Measurements from ENCODE around the gene PLAU. TPM values are rescaled to one million over a fixed set of nuclear protein-coding genes. Genes with fewer than 3 reads are reported as not detected.

The PLAU gene
- total and polyA plus RNA-seq, 2 experiments from 2014 or later: 5.2 to 11.1 TPM

GRCh38 chr10:73897693-73898092, 13.2 kb upstream of the PLAU start:
- Histone ChIP-seq H3K4me2 (no peak overlapping the region), H3K27ac (no peak overlapping the region), H3K79me2 (no peaks in the 10 kb centered on the region), H2AFZ (no peak overlapping the region), H3K9me3 (ENCODE audit: low read depth) (no peaks in the 10 kb centered on the region), H3K36me3 (replicated peaks; ENCODE audit: insufficient read depth, low read depth) (no peaks in the 10 kb centered on the region), H4K20me1 (ENCODE audit: insufficient read depth, poor library complexity, severe bottlenecking) (no peaks in the 10 kb centered on the region), H3K9me2 (replicated peaks; ENCODE audit: insufficient read depth) (no peaks in the 10 kb centered on the region), H3K4me3 (no peak overlapping the region), H3K27me3 (no peaks in the 10 kb centered on the region), H3K4me1 (ENCODE audit: insufficient read depth) (peaks cover 3% of the 10 kb centered on the region)
- 77% methylated on average over 1 of the region's 1 CpG for WGBS (ENCODE audit: low lambda C conversion rate, missing lambda C conversion rate)
- TF ChIP-seq EZH2phosphoT487 (IDR thresholded peaks at IDR 0.05; ENCODE audit: low read depth, severe bottlenecking, unreplicated experiment) (no peak), EZH2 (IDR thresholded peaks at IDR 0.05; ENCODE audit: borderline replicate concordance) (no peak), CTCF (IDR thresholded peaks at IDR 0.05; ENCODE audit: poor library complexity) (no peak)
- no peak for DNase-seq (ENCODE audit: low spot score)

DNA sequence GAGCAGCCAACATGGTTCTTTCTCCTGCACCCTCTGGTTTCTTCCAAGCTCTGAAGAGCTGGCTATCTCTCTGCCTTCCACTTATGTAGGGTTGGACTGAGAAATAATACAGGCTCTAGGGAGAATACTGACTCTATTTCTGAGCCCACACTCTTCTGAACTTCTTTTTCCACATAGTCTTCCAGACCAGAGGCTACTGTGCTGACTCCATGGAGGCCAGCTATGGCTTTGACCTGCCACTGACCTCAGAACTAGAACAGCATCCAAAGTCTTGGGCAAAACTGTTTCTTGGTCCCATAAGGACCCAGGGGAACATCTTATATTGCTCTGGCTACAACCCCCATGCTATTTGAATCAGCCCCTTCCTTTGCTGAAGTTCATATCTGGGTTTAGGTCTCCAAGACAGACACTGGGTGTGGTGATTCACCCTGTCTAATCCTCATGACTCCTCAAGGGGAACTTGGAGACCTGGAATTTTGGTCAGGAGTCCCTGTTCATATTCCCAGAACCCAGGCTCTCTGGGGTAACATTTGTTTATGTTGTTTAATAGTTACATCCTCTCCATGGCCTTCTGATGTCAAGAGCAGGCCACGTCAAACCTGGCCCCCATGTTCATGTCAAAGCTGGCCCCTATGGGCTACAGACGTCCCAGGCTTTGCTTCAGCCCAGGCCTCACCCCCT, 12.1 kb upstream of the PLAU start:
- Histone ChIP-seq H4K20me1 (ENCODE audit: insufficient read depth, poor library complexity, severe bottlenecking) (no peaks in the 10 kb centered on the region), H3K79me2 (no peaks in the 10 kb centered on the region), H3K36me3 (replicated peaks; ENCODE audit: insufficient read depth, low read depth) (no peaks in the 10 kb centered on the region), H3K9me3 (ENCODE audit: low read depth) (no peaks in the 10 kb centered on the region), H3K4me2 (no peak overlapping the region), H3K9me2 (replicated peaks; ENCODE audit: insufficient read depth) (no peaks in the 10 kb centered on the region), H3K27ac (peak overlapping the region; percentile 69), H3K4me3 (no peak overlapping the region), H2AFZ (no peak overlapping the region), H3K4me1 (ENCODE audit: insufficient read depth) (peaks cover 3% of the 10 kb centered on the region), H3K27me3 (no peaks in the 10 kb centered on the region)
- WGBS (ENCODE audit: low lambda C conversion rate, missing lambda C conversion rate): 86% methylated on average over 2 of the region's 2 CpGs
- no peak for DNase-seq (ENCODE audit: low spot score)
- no peak for TF ChIP-seq EZH2 (IDR thresholded peaks at IDR 0.05; ENCODE audit: borderline replicate concordance)

GRCh38 chr10:73899423-73899822, 11.5 kb upstream of the PLAU start:
- H3K4me3 ChIP-seq: no peak overlapping the region
- WGBS (ENCODE audit: low lambda C conversion rate, missing lambda C conversion rate): 55% methylated on average over 4 of the region's 4 CpGs
- H3K27me3 ChIP-seq: no peaks in the 10 kb centered on the region
- H3K9me2 ChIP-seq (replicated peaks; ENCODE audit: insufficient read depth): no peaks in the 10 kb centered on the region
- peak; percentile 62 for DNase-seq (ENCODE audit: low spot score)
- H2AFZ ChIP-seq: no peak overlapping the region
- H3K27ac ChIP-seq: peak overlapping the region; percentile 69
- H3K4me1 ChIP-seq (ENCODE audit: insufficient read depth): peaks cover 3% of the 10 kb centered on the region
- TF ChIP-seq CTCF (IDR thresholded peaks at IDR 0.05; ENCODE audit: poor library complexity) (no peak), EZH2phosphoT487 (IDR thresholded peaks at IDR 0.05; ENCODE audit: low read depth, severe bottlenecking, unreplicated experiment) (no peak), EZH2 (IDR thresholded peaks at IDR 0.05; ENCODE audit: borderline replicate concordance) (no peak)
- no peaks in the 10 kb centered on the region for H4K20me1 ChIP-seq (ENCODE audit: insufficient read depth, poor library complexity, severe bottlenecking)
- H3K4me2 ChIP-seq: no peak overlapping the region
- no peaks in the 10 kb centered on the region for H3K36me3 ChIP-seq (replicated peaks; ENCODE audit: insufficient read depth, low read depth)
- H3K9me3 ChIP-seq (ENCODE audit: low read depth): no peaks in the 10 kb centered on the region
- no peaks in the 10 kb centered on the region for H3K79me2 ChIP-seq

GRCh38 chr10:73900064-73900463, 10.9 kb upstream of the PLAU start:
- peak overlapping the region; percentile 69 for H3K27ac ChIP-seq
- no peaks in the 10 kb centered on the region for H4K20me1 ChIP-seq (ENCODE audit: insufficient read depth, poor library complexity, severe bottlenecking)
- 86% methylated on average over 5 of the region's 5 CpGs for WGBS (ENCODE audit: low lambda C conversion rate, missing lambda C conversion rate)
- H3K27me3 ChIP-seq: no peaks in the 10 kb centered on the region
- no peaks in the 10 kb centered on the region for H3K9me2 ChIP-seq (replicated peaks; ENCODE audit: insufficient read depth)
- no peaks in the 10 kb centered on the region for H3K36me3 ChIP-seq (replicated peaks; ENCODE audit: insufficient read depth, low read depth)
- no peak overlapping the region for H3K4me2 ChIP-seq
- TF ChIP-seq EZH2 (IDR thresholded peaks at IDR 0.05; ENCODE audit: borderline replicate concordance) (no peak), EZH2phosphoT487 (IDR thresholded peaks at IDR 0.05; ENCODE audit: low read depth, severe bottlenecking, unreplicated experiment) (no peak), CTCF (IDR thresholded peaks at IDR 0.05; ENCODE audit: poor library complexity) (no peak)
- H3K4me1 ChIP-seq (ENCODE audit: insufficient read depth): peaks cover 3% of the 10 kb centered on the region
- H3K4me3 ChIP-seq: no peak overlapping the region
- H3K9me3 ChIP-seq (ENCODE audit: low read depth): no peaks in the 10 kb centered on the region
- H2AFZ ChIP-seq: no peak overlapping the region
- DNase-seq (ENCODE audit: low spot score): no peak
- H3K79me2 ChIP-seq: no peaks in the 10 kb centered on the region

Measured in hepatocyte (in vitro differentiated cells).